ENCODE results near the gene DNAJC12.
"Not testable (repeated sequence)": the region's sequence is repeated elsewhere in the genome, so short reads cannot be mapped to it uniquely, and the experiment has no call there.

The DNAJC12 gene

GRCh38 chr10:67790534-67791408 is 47.2 kb downstream of the DNAJC12 start:
- no peak for DNase-seq (ENCODE audit: low read depth)

GRCh38 chr10:67789769-67790168 is 48.2 kb downstream of the DNAJC12 start:
- DNase-seq (ENCODE audit: low read depth): no peak

- peak; percentile 30 for DNase-seq (ENCODE audit: low read depth)
Observed at GRCh38 chr10:67788028-67788886, 49.7 kb downstream of the DNAJC12 start.

- DNase-seq (ENCODE audit: low read depth): no peak
Observed at GRCh38 chr10:67785098-67785497, 52.9 kb downstream of the DNAJC12 start.

- no peak for DNase-seq (ENCODE audit: low read depth)
Observed at GRCh38 chr10:67784474-67784873, 53.5 kb downstream of the DNAJC12 start.

- DNase-seq (ENCODE audit: low read depth): no peak
Observed at GRCh38 chr10:67783606-67784294, 54.2 kb downstream of the DNAJC12 start.

- DNase-seq (ENCODE audit: low read depth): no peak
Observed at GRCh38 chr10:67782530-67782929, 55.5 kb downstream of the DNAJC12 start.

GRCh38 chr10:67780759-67781538 is 57.0 kb downstream of the DNAJC12 start:
- no peak for DNase-seq (ENCODE audit: low read depth)

- not testable (repeated sequence) for DNase-seq (ENCODE audit: low read depth)
Observed at GRCh38 chr10:67780204-67780621, 57.8 kb downstream of the DNAJC12 start.

- DNase-seq (ENCODE audit: low read depth): peak; percentile 14
Observed at GRCh38 chr10:67779465-67780203, 58.4 kb downstream of the DNAJC12 start.

- no peak for DNase-seq (ENCODE audit: low read depth)
Observed at GRCh38 chr10:67776371-67776770, 61.6 kb downstream of the DNAJC12 start.

- no peak for DNase-seq (ENCODE audit: low read depth)
Observed at GRCh38 chr10:67775279-67775678, 62.7 kb downstream of the DNAJC12 start.

GRCh38 chr10:67772894-67773511 is 65.0 kb downstream of the DNAJC12 start:
- no peak for DNase-seq (ENCODE audit: low read depth)

GRCh38 chr10:67772151-67772550 is 65.8 kb downstream of the DNAJC12 start:
- DNase-seq (ENCODE audit: low read depth): no peak

- no peak for DNase-seq (ENCODE audit: low read depth)
Observed at GRCh38 chr10:67771200-67771599, 66.8 kb downstream of the DNAJC12 start.

GRCh38 chr10:67770537-67770936 is 67.5 kb downstream of the DNAJC12 start:
- no peak for DNase-seq (ENCODE audit: low read depth)

GRCh38 chr10:67767244-67767643 is 70.7 kb downstream of the DNAJC12 start:
- DNase-seq (ENCODE audit: low read depth): no peak

GRCh38 chr10:67764012-67764822 is 73.8 kb downstream of the DNAJC12 start:
- peak; percentile 92 for DNase-seq (ENCODE audit: low read depth)

- peak; percentile 70 for DNase-seq (ENCODE audit: low read depth)
Observed at GRCh38 chr10:67763499-67764011, 74.4 kb downstream of the DNAJC12 start.
